HG03442 (cell line): ENCODE measurements around the gene GNPTAB.
A peak's percentile ranks its signal among the peaks of the same experiment; 100 is the strongest.

ENCODE experiments used
- ATAC-seq: cut with Tn5 transposase; IDR thresholded peaks from one replicate; pipeline ENCODE4 v1.9.1; 2021; ENCODE audit warnings: mild to moderate bottlenecking, moderate library complexity; ENCODE audit not compliant: unreplicated experiment

Gene GNPTAB

DNA sequence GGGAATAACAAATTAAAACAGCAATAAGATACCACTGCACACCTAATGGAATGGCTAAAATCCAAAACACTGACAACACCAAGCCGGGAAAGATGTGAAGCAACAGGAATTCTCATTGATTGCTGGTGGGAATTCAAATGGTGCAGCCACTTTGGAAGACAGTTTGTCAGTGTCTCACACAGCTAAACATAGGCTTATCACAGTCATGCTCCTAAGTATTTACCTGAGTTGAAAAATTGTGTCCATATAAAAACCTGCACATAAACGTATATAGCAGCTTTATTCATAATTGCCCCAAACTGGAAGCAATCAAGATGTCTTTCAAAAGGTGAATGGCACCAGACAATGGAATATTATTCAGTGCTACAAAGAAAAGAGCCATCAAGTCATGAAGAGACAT, 21.6 kb downstream of the GNPTAB start:
- ATAC-seq = no peak

DNA sequence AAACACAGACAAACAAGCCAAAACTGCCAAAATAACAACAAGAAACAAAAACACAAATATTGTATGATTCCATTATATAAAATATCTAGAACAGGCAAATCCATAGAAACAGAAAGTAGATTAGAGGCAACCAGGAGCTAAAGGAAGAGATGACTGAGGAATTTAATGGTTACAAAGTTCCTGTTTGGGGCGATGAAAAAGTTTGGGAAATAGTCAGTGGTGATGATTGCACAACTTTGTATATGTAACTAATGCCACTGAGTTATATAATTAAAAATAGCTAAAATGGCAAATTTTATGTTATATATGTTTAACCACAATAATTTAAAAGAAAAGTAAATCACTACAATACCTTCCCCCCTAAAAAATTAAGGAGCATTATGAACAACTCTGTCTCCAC, 24.5 kb downstream of the GNPTAB start:
- no peak for ATAC-seq

DNA sequence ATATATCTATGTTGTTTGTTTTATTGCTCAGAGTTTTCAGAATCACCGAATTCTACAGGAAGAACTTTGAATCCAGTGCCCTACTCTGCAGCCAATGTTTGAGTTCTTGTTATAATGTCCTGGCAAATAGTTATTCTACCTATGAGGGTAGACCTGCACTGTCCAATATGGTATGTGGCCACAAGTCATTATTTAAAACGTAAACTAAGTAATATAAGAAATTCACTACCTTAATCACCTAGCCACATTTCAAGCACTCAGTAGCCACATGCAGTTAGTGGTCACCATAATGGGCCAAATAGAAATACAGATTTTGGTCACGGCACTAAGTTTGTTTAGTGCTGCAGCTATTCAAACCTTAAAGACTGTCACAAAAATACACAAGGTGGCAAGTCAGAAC, 26.4 kb downstream of the GNPTAB start:
- no peak for ATAC-seq

DNA sequence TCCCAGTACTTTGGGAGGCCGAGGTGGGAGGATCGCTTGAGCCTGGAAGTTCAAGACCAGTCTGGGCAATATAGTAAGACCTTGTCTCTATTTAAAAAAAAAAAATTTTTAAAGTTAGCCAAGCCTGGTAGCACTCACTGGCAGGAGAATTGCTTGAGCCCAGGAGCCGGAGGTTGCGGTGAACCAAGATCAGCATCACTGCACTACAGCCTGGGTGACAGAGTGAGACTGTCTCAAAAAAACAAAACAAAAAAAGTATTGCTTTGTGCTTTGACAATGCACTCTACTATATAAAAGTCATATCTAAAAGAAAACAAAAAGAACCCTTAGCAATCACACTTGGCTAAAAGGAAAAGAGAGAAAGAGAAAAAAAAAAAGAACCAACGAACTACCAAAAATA, 26.8 kb downstream of the GNPTAB start:
- ATAC-seq = no peak

- ATAC-seq = no peak
Measured at GRCh38 chr12:101802486-101802885, 28.3 kb downstream of the GNPTAB start.

DNA sequence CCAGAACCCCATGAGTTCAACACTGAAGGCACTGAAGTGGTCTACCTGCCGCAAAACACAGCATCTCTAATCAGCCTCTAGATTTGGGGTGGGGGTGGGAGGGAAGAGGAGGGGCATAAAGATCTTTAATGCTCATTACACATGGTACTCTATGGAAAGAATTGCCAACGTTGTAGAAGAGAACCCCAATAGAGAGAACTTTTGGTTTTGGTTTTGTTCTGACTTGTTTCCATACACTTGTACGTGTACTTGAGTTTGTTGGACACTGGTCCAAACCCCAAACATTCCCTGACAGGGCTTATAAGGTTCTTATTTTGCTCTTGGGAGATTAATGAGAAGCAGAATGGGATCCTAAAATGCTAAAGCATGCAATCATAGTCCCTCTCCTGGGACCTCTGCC, 31.0 kb downstream of the GNPTAB start:
- peak; percentile 60 for ATAC-seq

GRCh38 chr12:101795786-101796185, 35.0 kb downstream of the GNPTAB start:
- no peak for ATAC-seq

DNA sequence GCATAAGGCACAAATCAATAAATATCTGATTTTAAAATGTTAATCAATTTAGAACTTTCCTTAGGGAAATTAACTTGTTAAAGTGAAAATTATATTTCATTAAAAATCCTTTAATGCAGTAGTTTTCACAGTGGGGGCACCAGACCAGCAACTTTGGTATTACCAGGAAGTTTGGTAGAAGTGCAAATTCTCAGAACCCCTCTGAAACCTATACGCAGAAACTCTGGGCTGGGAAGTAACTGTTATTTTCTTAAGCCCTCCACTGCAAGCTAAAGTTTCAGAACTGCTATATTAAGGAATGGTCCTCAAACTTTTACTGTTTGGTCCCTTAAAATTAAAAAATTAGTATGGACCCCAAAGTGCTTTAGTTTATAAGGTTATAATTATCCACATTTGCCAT, 35.7 kb downstream of the GNPTAB start:
- ATAC-seq = no peak

DNA sequence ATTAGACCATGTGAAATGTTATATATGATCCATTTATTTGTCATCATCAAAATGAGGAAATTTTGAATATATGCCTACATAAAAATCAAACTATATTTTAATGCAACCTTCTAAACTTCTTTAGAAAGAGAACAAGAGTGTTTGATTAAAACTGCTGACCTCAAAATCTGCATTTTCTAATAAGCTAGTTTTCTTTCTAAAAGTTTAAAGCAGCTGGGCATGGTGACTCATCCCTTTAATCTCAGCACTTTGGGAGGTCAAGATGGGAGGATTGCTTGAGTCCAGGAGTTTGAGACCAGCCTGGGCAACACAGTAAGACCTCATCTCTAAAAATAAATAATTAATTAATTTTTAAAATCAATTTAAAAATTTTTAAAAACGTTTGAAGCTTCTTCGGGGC, 36.2 kb downstream of the GNPTAB start:
- ATAC-seq = no peak

DNA sequence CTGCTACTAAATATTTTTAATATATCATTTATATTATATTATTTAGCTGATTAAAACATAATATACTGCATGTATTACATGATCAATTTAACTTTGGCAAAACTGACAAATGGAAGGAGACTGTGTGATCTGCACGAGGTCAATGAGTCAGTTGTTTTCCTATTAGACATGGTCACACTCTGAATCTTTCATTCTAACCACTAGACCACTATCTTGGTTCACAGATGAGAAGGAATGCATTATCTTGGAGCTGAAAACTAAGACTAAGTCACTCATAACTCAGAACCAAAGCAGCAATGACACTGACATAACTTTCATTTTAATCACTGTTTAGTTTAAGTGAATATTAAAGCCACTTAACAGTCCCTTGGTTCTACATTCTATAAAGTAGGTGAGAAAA, 37.4 kb downstream of the GNPTAB start:
- ATAC-seq = peak; percentile 86

DNA sequence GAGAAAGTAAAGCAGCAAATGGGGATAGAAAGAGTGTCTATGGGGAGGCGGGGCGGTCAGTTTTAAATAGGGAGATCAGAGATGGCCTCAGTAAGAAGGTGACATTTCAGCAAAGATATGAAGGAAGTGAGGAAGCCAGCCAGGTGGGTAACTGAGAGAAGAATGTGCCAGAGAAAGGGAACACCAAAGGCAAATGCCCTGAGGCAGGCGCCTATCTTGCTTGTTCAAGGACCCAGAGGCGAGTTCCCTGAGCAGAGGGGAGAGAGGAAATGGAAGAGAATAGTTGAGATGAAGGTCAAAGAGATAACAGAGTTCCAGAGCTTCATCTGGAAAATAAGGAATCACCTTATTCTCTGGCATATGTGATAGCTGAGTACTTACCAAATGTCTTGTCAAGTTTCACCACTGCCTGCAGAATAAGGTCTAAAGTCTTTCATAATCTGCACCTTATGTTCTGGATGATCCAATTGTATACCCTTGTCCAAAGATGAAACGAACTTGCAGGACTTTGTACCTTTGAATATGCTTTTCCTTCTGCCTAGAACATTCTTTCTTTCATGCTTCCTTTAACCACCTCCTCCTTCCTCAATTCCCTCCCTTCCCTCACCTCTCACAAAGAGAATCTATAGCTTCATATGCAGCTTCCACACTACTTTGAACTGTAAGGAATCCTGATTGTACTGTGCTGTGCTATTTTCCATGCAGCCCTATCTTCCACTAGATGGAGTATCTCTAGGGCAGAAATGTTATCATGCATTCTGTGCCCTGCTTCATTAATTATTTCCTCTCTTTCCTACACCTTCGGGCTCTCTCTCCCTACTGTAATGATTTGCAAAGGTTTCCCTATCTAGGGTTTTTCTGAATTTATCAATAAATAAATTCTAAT, 38.5 kb downstream of the GNPTAB start:
- ATAC-seq = no peak

DNA sequence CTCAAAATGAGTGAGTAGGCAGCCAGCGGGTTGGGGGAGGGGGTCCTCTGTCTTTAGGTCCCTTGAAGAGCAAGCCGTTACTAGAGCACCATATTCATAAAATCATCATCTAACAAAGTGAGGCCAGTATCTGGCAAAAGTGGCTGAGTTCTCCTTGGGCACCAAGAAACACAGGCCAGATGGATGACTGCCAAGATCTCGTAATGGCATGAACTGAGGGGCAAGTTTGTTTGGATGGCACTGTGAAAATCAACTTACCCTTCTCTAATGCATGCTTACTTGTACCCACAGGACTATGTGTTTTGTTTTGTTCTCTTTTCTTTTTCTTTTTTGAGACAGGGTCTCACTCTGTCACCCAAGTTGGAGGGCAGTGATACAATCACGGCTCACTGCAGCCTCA, 41.6 kb downstream of the GNPTAB start:
- no peak for ATAC-seq

GRCh38 chr12:101785671-101786070, 45.1 kb downstream of the GNPTAB start:
- no peak for ATAC-seq

GRCh38 chr12:101784376-101784775, 46.4 kb downstream of the GNPTAB start:
- no peak for ATAC-seq

- no peak for ATAC-seq
Measured at GRCh38 chr12:101783838-101784237, 46.9 kb downstream of the GNPTAB start.

DNA sequence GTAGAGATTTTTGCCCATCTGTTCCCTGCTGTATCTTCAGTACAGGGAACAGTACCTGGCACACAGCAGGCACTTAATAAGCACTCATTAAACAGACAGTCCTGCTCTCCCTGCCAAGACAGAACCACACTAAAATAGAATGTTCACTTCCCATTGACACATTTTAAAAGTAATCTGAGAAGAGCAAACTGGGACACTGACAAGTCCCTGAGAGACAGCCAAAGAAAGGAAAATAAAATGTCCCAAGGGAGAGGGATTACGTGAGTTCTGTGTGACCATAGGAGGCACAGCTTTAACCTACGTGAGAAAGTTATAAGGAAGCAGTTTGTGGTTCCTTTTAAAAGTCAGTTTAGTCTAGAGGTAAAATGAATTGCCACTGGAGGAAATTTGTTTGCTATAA, 47.6 kb downstream of the GNPTAB start:
- no peak for ATAC-seq

DNA sequence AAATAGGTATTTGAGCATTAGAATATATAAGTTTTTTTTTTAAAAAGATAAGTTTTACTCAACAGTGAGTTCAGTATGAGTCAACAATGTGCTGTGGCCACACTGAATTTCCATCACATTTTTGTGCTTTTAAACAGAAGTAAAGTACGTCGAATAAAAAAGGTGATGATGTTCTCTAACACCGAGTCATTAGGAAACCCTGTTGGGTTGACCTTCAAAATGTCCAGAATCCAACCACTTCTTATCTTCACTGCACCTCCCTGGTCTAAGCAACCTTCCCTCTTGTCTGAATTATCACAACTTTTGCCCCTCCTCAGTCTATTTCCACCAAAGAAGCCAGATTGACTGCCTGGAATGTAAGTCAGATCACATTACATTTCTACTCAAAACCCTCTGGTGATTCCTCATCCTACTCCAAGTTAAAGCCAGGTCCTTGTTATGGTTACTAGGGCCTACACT, 48.5 kb downstream of the GNPTAB start:
- peak; percentile 49 for ATAC-seq

DNA sequence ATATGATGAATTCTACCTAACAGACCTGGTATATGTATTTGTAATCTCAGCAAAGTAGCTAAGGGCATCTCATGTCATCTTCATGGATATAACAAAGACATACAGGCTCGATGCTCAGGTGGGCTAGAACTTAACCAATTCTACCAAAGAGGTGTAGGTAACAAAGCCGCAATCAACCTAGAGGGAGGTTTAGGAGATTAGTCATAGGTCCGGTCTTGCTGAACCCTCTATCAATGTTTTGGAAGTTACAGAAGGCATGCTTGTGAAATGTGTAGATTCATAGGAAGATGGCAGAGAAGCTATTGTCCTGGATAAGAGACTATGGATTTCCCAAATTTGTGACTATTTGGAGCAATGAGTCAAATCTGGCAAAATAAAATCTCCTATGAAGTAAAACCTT, 48.9 kb downstream of the GNPTAB start:
- peak; percentile 13 for ATAC-seq

DNA sequence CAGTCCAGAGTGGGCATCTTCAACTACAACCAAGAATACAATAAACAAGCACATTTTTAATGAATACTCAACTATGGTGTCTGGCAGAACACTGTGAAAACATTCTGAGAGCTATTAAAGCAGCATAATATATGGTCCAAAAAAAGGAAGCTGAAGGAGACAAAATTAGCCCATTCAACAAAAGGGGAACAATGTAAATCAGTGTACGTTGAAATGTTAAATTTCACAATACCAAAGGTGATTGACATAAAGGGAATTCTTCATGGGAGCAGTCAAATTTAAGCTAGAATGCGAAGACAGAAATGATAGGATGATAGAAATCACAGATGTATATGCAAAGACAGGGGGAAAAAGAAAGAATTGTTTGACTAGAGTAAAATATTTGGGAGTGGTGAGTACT, 50.2 kb downstream of the GNPTAB start:
- no peak for ATAC-seq

DNA sequence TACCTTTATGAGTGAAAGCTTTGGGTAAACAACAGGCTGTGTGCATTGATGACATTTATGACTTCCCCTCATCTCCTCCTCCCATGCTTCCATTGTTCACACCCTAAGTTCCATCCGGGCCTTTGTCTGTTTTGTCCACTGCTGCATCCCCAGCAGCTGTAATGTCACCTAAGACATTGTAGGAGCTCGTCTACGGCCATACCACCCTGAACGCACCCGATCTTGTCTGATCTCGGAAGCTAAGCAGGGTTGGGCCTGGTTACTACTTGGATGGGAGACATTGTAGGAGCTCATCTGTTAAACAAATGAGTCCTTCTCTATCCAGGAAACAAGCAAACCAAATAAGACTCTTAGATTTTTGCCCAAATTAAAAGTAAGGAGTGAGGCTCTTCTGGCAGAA, 51.1 kb downstream of the GNPTAB start:
- no peak for ATAC-seq

GRCh38 chr12:101779200-101779599, 51.6 kb downstream of the GNPTAB start:
- no peak for ATAC-seq

DNA sequence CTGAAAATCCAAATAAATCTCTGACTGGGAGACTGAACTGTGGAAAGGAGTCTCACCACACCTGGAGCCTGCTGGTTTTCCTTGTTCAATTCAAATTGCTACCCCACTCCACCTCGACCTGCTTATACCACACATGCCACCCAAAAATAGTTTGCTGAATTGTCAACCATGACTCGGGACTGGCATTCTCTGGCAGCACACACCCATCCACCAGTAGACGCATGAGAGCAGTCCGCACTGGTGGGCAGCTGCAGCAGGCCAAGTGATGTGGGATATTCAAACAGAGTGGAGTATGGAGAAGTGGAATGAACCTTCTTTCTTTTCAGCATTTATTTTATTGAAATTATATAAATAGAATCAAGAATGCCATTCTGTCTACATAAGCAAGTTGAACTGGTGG, 52.8 kb downstream of the GNPTAB start:
- no peak for ATAC-seq

GRCh38 chr12:101777485-101777884, 53.3 kb downstream of the GNPTAB start:
- no peak for ATAC-seq
